T-helper 22 cell (primary cell): ENCODE data around the gene TTC19.

Source experiments
- DNase-seq: peaks from one replicate; pipeline ENCODE4 v3.0.0-alpha.2; 2020; ENCODE audit warnings: low read depth

Gene TTC19, protein sequence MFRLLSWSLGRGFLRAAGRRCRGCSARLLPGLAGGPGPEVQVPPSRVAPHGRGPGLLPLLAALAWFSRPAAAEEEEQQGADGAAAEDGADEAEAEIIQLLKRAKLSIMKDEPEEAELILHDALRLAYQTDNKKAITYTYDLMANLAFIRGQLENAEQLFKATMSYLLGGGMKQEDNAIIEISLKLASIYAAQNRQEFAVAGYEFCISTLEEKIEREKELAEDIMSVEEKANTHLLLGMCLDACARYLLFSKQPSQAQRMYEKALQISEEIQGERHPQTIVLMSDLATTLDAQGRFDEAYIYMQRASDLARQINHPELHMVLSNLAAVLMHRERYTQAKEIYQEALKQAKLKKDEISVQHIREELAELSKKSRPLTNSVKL

DNA sequence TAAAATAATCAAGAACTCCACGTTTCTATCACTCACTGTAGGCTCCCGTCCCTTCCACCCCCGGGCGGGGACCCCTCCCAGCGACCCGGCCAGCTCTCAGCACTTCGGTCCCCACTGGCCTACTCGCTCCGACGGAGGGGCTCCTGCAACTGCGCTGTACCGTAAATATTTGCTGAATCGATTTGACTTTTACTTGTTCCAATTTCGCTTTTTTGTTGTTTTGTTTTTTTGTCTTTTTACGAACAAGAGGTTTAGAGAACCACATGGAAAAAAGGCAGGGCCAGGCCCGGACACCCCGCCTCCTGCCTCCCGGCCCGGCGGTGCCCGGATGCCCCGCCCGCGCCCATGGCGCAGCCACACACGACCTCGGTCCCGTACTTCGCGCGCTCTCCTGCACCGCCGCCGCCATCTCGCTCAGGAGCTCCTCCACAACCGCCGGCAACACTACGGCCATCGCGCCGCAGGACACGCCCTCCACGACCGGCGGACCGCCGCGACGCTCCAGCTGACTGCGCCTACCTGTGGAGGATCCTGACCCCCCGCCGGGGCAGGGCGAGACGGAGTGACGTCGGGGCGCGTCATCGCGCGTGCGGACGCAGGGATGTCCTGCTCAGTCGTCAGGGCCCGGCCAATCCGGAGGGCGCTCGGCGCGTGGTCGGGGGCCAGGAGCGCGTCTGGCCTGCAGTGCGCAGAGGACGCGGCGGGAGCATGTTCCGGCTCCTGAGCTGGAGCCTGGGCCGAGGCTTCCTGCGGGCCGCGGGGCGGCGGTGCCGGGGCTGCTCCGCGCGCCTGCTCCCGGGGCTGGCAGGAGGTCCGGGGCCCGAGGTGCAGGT, at the start of gene TTC19, which contains the start of gene ZSWIM7:
Gene TTC19, plus strand, starts transcription at position 684 of the 833 bp plus-strand sequence. Its CDS starts 25 bp downstream, at position 709.
Gene ZSWIM7, minus strand, starts transcription at position 564 of the 833 bp plus-strand sequence. Its CDS starts 110 bp downstream, at position 454.
- DNase-seq, result peak; percentile 89

DNA sequence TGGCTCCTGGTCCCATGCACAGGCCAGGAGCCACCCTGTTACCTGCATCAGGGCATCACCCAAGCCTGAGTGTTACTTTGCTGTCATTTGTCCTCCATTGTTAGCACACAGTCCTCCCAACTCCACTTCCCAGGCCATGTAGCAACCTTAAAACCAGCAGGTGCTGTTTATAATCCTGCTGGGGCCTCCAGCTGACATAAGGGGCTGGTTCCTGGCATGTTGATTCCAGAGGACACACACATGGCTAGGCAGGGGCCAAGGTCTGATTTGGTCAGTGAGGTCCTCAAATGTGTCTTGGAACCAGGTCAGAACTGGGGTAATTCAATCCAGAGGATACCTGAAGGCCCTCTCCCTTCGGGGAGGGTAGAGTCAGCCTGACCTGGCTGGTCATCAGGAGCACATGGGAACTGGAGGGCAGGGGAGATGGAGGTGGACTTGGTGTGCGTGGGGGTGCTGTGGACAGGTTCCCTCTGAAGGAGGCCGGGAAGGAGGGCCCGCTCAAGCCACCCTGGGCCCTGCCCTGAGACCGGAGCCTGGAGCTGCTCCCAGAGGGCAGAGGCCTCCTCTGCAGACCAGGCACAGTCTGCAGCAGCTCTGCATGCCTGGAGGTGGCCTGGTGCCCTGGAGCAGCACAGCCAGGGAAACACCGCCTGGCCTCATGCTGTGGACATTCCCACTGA, 48.1 kb upstream of the TTC19 start:
- DNase-seq, result no peak

DNA sequence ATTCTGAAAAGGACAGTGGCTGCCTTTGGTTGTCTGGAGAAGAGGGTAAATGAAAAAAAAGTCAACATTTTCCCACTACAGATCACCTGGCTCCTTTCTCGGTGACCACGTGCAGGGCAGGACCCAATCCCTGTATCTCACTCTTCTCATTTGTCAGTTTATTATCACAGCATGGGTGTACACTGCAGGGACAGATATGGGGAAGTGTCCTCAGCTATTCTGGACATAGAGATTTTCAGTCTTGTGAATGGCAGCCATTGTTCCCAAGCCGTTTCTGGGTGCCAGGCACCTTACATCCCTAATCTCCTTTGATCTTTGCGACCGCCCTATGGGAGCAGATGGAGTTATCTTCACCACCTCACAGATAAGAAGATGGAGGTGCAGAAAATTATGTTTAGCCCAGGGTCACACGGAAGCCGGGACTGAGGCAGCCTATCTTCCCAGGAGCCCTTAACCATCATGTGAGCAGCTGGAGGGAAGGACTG, 47.5 kb upstream of the TTC19 start:
- DNase-seq, result no peak

DNA sequence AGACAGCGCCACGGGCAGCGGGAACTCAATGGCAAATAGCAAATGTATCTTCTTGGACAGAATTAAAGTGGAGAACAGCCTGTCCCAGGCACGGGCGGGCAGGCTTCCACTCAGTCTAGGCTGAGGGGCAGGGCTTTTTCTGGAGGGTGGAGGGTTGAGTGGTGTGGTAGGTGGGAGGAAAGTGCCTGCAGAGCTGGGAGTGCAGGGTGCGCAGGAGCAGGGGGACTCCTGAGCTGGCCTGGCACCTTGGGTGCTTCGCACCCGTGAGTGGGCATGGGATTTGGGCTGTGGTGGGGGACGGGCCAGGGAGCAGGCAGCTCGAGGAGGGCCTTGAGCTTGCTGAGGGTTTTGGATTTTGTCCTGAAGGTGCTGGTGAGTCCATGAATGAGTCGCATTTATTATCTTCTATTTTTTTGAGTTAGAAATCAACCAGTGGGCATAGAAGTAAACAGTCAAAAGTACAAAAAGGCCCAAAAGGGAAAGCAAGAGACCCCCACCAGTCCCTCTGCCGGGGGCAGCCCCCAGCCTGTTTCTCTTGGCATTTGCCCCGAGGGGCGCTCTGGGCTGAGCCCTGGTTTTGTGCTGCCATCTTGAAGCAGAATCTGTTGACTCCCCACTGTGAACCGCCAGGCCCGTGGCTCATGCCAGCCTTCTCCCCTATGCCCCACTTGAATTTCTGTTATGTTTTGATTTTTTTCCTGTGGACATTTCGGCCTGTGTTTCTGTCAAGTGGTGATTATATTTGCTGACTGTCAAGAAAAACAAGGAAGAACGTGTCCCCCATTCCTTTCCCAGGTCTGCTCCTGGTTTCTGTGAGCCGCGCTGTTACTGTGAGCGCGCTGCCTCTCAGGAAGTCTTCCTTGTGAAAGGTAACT, 46.5 kb upstream of the TTC19 start:
- DNase-seq, result no peak

DNA sequence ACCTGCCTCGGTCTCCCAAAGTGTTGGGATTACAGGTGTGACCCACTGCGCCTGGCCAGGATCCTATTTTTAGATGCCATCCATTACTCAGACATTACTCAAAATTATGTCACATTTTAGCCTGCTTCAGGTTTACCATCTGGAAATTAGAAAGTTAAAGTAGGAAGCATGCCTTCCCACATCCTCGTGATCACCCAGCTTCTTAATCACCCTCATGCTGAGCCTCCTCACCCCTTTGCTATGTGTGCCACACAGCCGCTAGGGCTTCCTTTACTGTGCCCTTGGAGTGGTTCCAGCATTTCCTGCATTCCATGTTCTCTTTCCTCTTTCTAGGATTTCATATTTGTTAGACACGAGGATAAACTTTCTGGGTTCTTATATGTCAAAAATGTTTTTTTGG, 45.4 kb upstream of the TTC19 start:
- DNase-seq, result no peak

DNA sequence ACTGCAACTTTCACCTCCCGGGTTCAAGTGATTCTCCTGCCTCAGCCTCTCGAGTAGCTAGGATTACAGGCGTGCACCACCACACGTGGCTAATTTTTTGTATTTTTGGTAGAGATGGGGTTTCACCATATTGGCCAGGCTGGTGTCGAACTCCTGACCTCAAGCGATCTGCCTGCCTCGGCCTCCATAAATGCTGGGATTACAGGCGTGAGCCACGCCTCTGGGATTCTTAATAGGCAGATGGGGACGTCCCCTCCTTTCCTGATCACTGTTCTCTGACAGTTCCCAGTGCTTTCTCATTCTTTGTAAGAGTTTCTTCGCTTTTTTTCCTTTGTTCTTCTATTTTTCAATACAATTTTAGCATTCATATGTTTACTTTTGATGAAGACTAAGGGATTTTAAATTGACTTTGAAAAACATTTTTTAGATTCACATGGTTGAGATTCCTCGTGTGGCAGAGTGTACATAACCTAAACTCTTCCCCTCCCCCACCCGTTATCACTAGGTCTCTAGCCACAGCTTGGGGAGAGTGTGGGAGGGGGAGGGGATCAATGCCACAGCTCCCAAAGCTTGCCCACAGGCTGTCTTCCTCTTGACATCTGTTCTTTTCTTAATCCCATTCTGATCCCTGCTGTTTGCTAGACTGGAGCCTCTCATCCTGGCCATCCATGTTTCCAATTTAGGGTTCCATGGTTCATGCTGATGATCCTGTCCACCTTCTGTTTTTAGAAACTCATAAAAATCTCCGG, 43.7 kb upstream of the TTC19 start:
- no peak for DNase-seq

DNA sequence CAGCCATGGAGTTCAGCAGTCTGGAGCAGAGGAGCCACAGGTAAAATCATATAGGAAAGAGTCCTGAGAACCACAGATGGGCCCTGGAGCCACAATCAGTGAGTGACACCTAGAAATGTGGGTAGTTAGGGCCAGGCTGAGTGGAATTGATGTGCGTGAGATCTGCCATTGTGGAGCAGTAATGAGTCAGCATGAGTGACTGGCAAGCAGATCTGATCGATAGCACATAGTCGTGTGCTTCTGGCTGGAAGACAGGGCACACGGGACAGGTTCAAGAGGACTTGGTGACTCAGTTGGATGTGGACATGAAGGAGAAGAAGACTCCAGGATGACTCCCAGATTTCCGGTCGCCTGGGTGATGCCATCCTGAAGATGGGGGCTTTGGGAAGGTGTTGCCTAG, 42.4 kb upstream of the TTC19 start:
- no peak for DNase-seq

DNA sequence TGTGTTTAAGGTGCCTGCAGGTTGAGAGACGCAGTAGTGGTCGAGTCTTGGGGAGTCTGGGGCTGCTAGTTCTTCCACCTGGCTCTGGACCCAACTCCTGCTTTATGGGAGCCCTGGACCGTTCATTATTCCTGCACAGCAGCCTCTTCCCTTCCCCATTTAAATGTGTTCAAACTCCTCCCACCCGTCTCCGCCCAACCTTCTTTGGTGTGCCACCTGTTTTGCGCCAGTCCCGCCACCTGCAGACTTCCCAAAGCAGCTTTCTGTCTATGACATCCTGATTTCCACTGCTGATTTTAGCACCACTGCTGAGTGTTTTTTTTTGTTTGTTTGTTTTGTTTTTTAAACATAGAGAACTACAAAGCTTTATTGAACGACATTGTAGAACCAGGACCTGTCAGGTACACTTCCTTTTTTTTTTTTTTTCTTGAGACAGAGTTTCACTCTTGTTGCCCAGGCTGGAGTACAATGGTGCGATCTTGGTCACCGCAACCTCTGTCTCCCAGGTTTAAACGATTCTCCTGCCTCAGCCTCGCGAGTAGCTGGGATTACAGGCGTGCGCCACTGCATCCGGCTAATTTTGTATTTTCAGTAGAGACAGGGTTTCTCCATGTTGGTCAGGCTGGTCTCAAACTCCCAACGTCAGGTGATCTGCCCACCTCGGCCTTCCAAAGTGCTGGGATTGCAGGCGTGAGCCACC, 41.9 kb upstream of the TTC19 start:
- no peak for DNase-seq

DNA sequence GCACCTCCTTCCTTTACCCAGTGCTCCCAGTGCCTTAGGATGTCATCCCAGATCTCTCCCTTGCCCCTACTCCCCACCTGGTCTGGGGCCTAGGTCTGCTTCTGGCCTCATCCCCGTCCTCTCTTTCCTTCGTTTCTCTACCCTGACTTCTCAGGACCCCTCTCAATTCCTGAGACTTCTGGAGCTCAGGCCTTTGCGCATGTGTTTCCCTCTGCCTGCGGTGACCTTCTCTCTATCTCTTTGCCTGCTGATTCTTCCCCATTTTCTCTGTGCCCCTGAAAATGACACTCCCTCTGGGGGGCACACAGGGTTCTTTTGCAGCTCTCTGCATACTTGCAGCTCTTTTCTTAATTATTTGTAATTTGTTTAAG, 41.2 kb upstream of the TTC19 start:
- no peak for DNase-seq

DNA sequence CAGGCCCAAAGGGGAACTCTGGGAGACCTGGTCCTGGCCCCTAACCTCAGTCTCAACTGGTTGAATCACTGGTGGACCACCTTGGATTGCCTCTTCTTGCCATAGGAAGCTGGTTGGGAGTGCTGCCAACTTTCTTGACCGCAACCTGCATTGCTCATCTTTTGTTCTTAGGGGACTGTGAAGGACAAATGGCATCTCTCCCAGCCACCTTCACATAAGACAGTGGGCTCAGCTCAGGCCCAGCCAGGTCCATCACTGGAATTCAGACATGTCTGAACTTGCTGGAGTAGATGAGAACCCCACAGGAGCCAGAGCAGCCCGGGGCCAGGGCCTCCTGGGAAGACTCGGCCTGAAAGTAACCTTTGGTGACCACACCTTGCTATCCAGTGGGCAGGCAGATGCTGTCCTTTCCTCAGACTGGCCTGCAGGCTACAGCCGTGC, 35.9 kb upstream of the TTC19 start:
- no peak for DNase-seq

DNA sequence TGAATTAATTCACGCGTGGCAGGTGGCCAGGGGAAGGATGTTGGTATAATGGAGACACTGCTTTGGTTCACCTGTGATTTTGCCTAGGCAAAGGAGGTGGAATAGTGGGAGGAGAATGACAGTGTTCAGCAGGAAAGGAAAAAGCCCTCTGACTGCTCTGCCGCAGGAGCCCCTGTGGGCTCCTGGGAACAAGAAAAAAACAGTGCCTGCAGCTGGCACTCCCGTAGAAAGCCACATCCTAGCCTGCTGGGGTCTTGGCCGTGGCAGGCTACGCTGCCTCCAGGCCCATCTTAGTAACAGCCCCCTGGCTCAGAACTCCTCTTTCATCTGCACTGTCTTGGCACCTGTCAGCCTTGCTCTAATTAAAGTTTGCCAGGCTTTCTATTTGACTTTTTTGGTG, 34.1 kb upstream of the TTC19 start:
- DNase-seq, result no peak

DNA sequence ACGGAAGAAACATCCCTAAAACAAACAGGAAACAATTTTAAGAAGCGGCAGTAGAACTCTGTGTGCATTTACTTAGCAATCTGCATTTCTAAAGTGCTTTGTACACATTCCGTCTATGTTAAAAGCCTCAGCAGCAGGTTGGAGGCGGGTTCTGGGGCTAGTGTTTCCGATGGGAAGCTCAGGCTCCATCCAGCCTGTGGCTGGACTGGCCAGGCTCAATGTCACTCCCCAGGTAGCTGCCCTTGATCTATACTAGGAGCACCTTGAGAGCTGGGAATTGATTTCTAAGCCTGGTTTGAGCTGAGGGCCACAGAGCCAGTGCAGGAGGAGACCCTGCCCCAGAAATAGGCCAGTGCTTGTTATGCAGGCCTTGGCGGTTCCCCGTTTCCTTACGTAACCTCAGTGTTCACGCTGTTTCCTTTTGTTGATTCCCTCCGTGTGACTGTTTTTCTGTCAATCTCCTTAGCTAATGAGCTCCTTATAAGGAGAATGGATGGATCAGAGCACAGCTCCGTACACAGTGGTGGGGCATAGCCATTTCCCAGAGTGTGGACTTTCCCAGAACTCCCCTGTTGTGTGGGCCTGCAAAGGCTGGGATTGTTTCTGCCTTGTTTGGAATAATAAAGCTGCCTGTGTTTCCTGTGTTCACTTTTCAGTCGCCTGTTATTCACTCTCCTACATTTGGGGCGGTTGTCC, 33.3 kb upstream of the TTC19 start:
- DNase-seq, result no peak

DNA sequence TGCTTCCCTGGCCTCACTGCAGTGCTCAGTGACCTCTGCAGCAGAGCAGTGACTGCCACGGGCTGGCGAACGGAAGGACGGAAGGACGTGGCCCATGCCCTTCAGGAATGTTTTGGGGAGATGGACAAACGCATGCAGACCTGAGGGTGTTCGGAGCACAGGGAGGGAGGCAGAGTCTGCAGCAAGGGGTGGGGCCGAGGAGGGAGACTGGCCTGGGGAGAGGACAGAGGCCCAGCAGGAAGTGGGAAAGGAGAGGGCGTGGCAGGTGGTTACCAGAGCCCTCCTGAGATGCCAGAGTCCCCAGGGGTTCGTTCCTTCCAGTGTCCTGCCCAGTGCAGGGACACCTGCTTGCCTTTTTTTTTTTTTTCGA, 32.8 kb upstream of the TTC19 start:
- no peak for DNase-seq

DNA sequence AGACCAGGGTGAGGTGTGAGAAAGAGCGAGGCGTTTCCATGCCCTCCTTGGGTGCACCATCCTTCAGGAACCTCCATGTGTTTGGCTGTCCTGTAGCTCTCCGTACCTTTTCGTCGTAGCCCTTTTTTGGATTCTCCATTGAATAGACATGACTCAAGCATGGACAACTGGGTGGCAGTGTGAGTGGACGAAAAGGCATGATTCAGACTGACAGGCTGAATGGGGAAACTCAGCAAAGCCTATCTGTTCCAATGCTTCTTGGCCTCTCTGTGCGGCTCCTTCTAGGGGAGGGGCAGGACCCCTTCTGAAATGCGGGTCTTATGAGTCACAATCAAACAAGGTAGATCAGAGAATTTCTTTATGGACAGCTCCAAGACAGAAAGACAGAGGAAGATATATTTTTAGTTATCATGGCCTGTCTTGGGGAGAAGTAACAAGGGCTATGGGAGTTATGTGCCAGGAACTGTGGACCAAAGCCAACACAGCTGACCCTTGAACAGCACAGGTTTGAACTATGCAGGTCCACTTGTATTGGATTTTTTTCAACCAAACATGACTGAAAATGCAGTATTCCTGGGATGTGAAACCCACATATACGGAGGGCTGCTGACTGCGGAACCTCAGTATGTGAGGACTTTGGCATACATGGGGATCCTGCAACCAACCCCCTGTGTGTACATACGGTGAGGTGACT, 31.8 kb upstream of the TTC19 start:
- DNase-seq, result no peak

DNA sequence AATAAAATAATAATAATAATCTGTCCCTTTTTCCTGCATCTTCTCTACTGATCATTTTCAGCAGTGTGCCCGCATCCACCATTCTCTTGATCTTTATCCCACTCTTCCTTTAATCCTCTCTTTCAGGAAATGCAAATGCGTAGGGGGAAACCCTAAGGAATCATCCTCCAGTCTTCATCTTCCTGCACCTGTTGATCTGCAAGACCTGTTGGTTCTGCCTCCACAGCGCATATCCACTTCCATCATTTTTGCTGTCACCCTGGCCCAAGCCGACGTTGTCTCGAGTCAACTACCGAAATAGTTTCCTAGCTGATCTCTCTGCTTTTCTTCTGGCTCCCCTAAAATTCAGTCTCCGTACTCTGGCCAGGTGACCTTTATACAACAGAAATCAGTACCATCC, 30.2 kb upstream of the TTC19 start:
- DNase-seq, result no peak

DNA sequence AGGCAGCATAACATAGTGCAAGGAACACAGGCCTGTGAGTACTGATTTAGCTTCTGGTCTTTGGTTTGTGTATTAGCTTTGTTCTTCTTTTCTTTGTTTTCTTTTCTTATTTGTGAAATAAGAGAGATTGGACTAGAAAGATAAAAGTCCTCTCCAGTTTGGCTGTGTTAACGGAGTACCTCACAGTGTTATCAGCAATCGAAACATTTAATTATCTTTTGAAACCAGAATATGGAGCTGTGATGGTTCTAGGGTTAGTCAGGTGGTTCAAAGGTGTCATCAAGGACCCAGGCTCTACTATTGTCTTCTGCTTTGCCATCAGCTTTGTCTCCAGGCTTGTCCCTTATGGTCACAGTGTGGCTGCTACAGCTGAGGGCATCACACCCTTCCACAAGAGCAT, 29.1 kb upstream of the TTC19 start:
- no peak for DNase-seq

DNA sequence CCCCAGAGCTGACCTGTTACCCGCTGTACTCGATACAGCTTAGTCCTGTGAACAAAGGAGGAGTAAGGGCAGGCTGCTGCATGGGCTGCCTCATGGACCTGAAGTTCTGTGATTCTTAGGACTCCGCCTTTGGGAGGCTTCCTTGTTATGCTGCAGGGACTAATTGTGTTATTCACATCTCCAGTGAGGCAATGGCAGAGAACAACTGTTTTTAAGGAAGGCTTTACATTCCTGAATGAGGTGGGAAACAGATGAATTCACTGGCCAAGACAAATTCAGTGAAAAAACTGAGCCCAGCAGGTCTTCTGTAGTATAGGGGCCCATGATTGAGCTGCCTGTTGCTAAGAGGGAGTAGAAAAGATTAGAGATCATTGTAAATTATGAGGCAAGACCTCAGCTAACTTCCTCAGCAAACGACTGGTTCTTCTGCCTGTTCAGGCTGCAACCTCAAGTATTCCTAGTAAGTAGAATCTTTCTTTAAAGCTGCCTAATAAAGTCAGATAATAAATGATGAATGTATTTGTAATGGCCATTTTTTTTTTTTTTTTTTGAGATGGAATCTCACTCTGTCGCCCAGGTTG, 28.4 kb upstream of the TTC19 start:
- DNase-seq, result no peak

DNA sequence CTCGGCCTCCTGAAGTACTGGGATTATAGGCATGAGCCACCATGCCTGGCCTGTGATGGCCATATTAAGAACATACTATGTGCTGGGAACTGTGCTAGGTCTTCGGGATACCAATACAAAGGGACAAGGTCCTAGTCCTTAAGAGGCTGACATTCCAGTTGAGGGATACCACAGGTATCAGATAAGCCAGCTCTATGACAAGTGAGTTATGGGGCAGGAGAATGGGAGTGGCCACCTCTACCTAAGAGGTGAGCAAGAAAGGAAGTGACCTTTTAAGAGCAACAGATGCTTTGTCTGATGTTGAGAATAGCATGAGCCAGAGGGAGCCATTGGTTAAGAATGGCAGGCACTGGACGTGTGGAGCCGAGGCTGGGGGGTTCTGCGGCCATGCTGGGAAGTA, 27.7 kb upstream of the TTC19 start:
- DNase-seq, result no peak
